Stimulated activated CD4-positive, alpha-beta T cell treated with anti-CD3 and anti-CD28 coated beads, Interleukin-12 subunit alpha, Interleukin-12 subunit beta, amount 100 ng/mL, for 48 hours (primary cell): ENCODE data around the gene CUEDC1.
"Not testable (repeated sequence)": the region's sequence is repeated elsewhere in the genome, so short reads cannot be mapped to it uniquely, and the experiment has no call there.

Experiments used
- DNase-seq, 3 donors: peaks; one replicate each; pipeline ENCODE4 v3.0.0-alpha.2; 2020; ENCODE audit warnings: low read depth in 2 of 3, low spot score in 1 of 3

The CUEDC1 gene

GRCh38 chr17:57862694-57863667 lies 92.2 kb downstream of the CUEDC1 start:
- no peak for DNase-seq

DNA sequence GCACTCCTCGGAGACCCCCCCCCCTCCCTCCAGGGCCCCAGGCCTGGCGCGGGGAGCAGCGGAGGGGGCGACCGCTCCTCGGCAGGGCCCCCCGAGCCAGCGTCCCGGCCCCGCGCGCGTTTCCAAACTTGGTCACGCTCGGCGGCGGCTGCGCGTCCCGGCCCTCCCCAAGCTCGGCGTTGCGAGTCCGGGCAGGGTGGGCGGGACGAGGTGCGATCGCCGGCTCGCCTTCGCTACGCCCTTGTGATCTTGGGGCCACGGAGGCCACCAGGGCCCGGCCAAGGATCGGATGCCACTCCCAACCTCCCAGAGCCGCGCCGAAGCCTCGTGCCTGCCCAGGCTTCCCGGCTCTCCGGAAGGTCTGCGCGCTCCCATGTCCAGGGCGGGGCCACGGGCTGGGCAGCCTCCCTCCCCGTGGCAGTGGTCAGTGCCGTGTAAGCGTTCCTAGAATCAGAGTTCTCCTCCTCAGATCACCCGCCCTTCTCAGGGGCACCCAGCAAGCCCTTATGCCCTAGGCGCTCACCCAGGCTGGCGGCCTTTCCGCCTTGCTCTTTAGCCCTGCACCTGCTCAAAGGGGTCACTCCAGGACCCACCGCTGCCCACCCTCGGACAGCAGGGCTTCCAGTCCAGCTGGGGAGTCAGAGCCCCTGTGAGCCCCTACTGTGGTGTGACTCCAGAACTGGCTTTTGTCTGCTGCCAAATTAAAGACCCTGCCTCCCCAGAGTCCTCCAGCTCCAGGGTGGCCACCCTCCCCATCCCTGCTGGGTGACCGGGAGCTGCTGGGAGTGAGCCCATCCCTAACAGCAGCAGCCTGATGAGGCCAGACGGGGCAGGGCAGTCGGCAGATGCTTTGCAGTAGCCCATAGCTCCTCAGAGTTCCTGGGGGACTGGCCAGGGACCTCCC lies 93.2 kb downstream of the CUEDC1 start:
- no peak for DNase-seq

DNA sequence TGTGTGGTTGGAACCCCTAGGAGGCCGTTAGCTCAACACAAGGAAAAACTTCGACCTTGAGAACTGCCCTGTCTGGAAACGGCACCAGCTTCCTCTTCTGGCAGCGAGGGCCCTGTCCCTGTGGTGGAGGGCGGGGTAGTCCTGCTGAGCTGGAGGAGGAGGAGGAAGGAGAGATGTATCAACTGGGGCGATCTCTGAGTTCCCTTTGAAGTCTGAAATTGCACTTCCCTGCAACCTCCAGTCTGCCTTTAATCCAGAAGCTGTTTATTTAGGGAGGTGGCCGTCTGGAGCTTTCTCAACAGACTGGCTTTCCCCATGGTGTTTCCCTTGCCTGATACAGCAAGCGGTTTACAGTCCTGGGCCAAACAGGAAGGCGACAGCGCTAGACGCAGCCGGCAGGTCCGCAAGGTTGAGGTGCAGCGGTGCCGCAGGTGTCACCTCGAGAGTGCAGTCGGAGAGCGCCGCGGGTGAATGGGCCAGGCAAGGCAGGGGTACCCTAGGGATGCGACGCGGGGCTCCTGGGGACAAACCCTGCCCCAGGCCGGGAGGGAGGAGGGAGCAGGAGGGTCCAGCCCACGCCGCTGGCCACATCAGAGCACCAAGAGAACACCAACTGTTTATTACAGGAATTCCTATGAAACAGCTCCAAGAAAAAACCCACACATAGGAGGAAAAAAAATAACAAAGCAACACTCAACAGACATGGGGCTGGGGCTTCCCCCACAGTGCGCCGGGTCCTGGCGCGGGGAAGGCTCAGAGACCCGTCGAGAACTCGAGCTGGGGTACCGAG lies 94.0 kb downstream of the CUEDC1 start:
- no peak for DNase-seq

- DNase-seq, result no peak
These were observed 94.7 kb downstream of the CUEDC1 start for GRCh38 chr17:57860414-57860999.

DNA sequence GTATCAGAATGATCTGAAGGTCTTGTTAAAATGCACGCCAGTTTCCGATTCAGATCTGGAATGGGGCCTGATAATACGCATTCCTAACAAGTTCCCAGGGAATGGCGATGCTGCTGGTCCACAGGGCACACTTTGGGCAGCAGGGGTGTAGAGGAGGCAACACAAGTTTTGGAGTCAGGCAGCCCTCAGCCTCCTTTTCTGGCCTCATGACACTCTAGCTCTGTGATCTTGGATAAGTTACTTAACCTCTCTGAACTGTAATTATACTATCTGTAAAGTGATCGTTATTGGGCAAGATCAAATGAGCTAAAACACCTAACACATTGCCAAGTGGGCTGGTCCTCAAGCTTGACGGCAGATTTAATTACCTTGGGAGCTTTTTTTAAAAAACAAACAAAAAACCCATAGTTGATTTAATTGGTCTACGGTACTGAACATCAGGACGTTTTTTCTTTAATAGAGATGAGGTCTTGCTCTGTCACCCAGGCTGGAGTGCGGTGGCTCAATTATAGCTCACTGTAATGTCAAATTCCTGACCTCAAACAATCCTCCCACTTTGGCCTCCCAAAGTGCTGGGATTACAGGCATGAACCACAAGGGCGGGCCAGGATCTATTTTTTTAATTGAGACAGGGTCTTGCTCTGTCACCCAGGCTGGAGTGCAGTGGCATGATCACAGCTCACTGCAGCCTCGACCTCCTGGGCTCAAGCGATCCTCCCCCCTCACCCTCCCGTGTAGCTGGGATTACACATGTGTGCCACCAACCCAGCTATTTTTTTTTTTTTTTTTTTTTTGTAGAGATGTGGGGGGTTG lies 95.4 kb downstream of the CUEDC1 start:
- DNase-seq, result no peak

- DNase-seq, result no peak
These were observed 96.4 kb downstream of the CUEDC1 start for GRCh38 chr17:57858838-57859237.

DNA sequence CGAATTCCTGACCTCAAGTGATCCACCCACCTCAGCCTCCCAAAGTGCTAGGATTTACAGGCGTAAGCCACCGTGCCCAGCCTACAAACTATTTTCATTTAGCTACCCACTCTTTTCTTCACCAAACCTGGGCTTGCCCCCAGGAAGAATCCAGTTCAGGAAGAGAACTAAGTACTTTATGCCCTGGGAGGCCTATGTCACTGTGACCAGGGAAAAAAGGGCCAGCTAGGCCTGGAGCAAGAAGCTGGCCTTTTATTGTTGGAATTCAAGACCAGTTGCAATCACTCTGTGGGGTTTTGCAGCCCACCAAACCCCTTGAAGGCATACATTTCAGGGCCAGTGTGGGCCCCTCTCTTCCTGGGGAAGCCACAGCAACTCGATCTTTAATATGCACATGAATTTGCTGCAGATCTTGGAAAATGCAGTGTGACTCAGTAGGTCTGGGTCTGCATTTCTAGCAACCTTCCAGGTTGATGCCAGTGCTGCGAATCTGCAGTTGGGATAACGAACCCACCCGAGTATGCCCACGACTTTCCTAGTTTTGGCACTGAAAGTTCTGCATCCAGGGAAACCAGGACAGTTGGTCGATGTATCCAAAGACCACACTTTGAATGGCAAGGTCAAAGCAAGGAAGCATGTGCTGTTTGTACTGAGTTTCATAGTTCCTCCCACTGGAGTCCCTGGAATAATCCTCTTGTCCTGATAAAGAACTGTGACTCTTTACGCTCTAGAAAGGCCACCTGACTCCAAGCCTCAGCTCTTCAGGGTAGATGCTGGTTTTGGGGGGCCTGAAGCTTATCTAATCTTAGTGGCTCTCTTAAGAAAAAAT lies 98.2 kb downstream of the CUEDC1 start:
- no peak for DNase-seq

GRCh38 chr17:57855391-57856035 lies 99.7 kb downstream of the CUEDC1 start:
- DNase-seq, result no peak

- no peak for DNase-seq
These were observed 101.5 kb downstream of the CUEDC1 start for GRCh38 chr17:57853695-57854094.

DNA sequence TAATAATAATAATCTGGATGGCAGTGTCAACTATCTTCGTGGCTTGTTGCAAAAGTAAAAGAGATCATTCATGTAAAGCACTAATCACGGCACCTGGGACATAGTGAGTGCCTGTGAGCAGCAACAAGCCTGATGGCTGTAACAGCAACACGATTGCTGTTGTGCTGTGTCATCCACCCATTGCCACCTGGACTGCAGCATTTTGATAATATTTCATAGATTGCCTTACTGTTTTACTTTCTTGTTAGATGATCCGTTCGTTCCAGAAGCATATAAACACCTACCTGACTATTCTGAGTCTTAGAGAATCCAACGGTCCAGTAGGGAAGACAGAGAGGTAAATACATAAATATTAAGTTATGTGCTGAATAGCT lies 102.3 kb downstream of the CUEDC1 start:
- DNase-seq, result no peak

DNA sequence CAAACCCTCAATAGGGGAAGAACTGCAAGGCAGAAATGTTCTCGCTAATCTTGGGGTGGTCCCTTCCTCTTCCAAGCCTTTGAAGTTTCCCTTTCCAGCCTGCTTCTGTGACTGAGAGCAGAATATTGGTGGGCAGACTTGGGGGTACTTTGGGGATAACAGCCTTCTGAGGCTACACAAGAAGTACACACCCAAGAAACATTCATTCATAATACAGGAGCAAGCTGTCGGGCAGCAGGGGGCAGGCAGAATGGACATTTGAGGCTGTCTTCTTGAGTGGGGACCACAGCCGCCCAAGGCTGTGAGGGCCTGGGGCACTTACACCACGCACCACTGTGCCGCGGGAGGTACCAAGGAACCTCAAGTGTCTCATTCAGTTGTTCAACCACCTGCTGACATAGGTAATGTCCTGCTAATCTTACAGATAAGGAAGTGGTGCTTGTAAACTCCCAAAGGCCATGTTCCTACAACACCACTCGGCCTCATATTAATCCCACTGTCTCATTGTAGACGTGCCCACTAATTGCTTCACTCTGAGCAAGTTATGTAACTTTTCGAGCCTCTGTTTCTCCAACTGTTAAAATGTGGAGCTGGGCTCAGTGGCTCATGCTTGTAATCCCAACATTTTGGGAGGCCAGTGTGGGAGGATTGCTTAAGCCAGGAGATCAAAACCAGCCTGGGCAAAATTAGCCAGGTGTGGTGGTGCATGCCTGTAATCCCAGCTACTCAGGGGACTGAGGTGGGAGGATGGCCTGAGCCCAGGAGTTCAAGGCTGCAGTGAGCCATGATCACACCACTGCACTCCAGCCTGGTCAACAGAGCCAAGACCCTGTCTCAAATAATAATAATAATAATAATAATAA lies 102.9 kb downstream of the CUEDC1 start:
- DNase-seq, result no peak

- DNase-seq, result peak; percentile 88 to 96 (median 95)
These were observed 105.1 kb downstream of the CUEDC1 start, which contains the start of gene MRPS23 for GRCh38 chr17:57849874-57850754. Gene MRPS23 (minus strand): TSS chr17:57850044. CDS start chr17:57850010, 34 bp downstream.

- DNase-seq, result no peak
These were observed 105.9 kb downstream of the CUEDC1 start for GRCh38 chr17:57849163-57849873.

GRCh38 chr17:57846056-57846945 lies 108.9 kb downstream of the CUEDC1 start:
- not testable (repeated sequence) for DNase-seq

- DNase-seq, result no peak
These were observed 112.9 kb downstream of the CUEDC1 start for GRCh38 chr17:57842280-57842679.
